ENCODE data around the gene VPS35.
A peak's percentile ranks its signal among the peaks of the same experiment; 100 is the strongest.

VPS35 gene

GRCh38 chr16:46688654-46689364 is at the start of gene VPS35:
Gene VPS35, minus strand, starts transcription at chr16:46689178. Its CDS starts 45 bp downstream, at chr16:46689133.
- Mint-ChIP-seq H3K27me3 (no peaks in the 10 kb centered on the region), H3K9me3 (no peaks in the 10 kb centered on the region), H3K4me1 (peaks cover 53% of the 10 kb centered on the region), H3K4me3 (no peak within 1 kb of the TSS), H3K36me3 (no peaks in the 10 kb centered on the region), H3K27ac (peak within 1 kb of the TSS; percentile 62)

DNA sequence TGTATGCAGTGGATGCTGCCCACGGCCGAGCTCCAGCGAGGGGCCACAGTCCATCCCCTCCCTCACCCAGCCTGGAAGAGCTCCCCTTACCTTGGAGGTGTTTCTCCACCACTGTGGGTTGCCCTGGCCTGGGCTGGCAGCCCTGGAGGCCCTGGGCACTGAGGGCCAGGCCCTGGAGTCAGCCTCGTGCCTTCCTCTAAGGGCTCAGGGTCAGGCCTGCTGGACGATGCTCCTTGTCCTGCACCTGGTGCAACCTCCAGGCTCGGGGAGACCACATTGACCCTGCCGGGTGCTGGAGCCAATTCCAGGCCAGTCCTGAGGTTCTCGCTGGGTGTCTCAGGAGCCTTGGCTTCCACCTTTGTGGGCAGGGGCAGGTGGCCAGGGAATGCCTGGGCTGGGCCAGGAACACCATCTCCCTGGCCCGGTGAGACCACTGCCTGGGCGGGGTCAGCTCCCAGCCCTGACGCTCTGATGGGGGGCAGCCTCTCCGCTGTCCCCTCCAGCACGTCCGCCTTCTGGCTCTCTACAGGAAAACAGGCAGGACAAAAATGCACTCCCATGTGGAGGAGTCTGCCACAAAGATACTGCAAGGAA is 48.7 kb upstream of the VPS35 start:
- Mint-ChIP-seq H3K4me1 (no peaks in the 10 kb centered on the region), H3K36me3 (no peaks in the 10 kb centered on the region), H3K27ac (no peak overlapping the region), H3K27me3 (no peaks in the 10 kb centered on the region), H3K9me3 (no peaks in the 10 kb centered on the region), H3K4me3 (no peak overlapping the region)

DNA sequence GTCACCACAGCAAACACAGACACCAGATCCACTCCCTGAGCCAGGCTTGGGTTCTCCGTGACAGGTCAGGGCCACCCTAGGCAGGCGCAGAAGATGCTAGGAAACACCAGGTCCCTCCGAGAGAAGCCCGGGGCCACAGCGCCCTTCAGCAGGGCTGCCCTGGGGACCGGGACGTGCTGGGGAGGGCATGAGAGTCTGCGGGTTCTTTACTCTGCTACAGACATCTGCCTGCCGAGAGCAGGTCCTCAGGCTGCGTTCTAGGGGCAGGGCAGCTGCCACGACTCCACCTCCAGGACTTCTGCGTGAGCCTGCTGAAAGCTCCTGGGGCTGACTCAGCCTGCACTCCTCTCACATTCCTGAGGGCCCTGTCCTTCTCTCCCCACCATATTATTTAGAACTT is 47.7 kb upstream of the VPS35 start:
- Mint-ChIP-seq H3K4me1 (no peaks in the 10 kb centered on the region), H3K4me3 (no peak overlapping the region), H3K27me3 (no peaks in the 10 kb centered on the region), H3K27ac (no peak overlapping the region), H3K9me3 (no peaks in the 10 kb centered on the region), H3K36me3 (no peaks in the 10 kb centered on the region)

DNA sequence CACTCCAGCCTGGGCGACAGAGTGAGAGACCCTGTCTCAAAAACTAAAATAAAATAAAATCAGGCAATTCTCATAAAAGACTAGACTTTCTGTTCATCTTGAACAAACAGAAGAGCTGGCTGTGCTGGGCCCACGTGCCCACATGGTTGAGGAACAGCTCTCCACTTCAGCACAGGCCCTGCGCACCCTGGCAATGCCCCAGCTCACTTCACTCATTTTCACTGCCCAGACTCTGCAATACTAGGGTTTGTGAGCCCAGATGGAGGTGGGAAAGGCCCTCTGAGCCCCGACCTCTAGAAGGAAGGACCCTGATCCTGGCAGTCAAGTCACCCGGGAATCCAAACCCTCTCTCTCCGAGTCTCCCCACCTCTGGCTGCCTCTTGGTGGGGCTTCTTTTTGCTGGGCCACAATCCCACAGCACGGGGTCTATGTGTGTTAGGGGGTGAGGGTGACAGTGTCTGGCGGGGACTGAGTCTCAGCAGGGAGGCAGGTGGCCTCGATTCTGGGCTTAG is 44.4 kb upstream of the VPS35 start:
- H3K4me3 Mint-ChIP-seq, result no peak overlapping the region
- H3K27me3 Mint-ChIP-seq, result no peaks in the 10 kb centered on the region
- no peak overlapping the region for H3K27ac Mint-ChIP-seq
- no peaks in the 10 kb centered on the region for H3K4me1 Mint-ChIP-seq
- no peaks in the 10 kb centered on the region for H3K9me3 Mint-ChIP-seq
- H3K36me3 Mint-ChIP-seq, result no peaks in the 10 kb centered on the region

DNA sequence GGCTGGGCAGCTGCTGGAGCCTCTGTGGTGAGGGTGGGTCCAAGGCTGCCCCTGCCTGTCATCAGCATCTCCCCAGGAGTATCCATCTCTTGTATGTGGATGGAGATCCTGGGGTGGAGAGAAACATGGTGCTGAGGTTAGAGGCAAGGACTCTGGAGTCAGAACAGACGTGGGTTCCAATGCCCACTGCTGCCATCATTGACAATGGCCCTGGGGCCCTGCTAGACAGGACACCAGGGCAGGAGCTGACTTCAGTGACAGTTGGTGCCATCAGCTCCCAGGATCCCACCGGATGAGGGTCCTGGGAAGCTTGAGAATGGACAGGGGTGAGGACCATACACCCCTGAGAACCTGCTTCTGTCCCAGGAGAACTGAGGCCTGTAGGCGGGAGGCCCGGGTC is 43.6 kb upstream of the VPS35 start:
- Mint-ChIP-seq H3K27me3 (no peaks in the 10 kb centered on the region), H3K27ac (no peak overlapping the region), H3K36me3 (no peaks in the 10 kb centered on the region), H3K4me1 (no peaks in the 10 kb centered on the region), H3K4me3 (no peak overlapping the region), H3K9me3 (no peaks in the 10 kb centered on the region)

GRCh38 chr16:46731691-46732555 is 42.9 kb upstream of the VPS35 start:
- Mint-ChIP-seq H3K27ac (no peak overlapping the region), H3K36me3 (no peaks in the 10 kb centered on the region), H3K4me1 (no peaks in the 10 kb centered on the region), H3K9me3 (no peaks in the 10 kb centered on the region), H3K4me3 (no peak overlapping the region), H3K27me3 (no peaks in the 10 kb centered on the region)

- no peak overlapping the region for H3K27ac Mint-ChIP-seq
- no peaks in the 10 kb centered on the region for H3K4me1 Mint-ChIP-seq
- no peaks in the 10 kb centered on the region for H3K36me3 Mint-ChIP-seq
- H3K4me3 Mint-ChIP-seq, result no peak overlapping the region
- H3K27me3 Mint-ChIP-seq, result no peaks in the 10 kb centered on the region
- no peaks in the 10 kb centered on the region for H3K9me3 Mint-ChIP-seq
Measured at GRCh38 chr16:46730801-46731690, 42.1 kb upstream of the VPS35 start.

GRCh38 chr16:46730126-46730525 is 41.1 kb upstream of the VPS35 start:
- peaks cover 3% of the 10 kb centered on the region for H3K36me3 Mint-ChIP-seq
- H3K27me3 Mint-ChIP-seq, result no peaks in the 10 kb centered on the region
- no peak overlapping the region for H3K4me3 Mint-ChIP-seq

GRCh38 chr16:46729326-46729995 is 40.5 kb upstream of the VPS35 start:
- Mint-ChIP-seq H3K4me1 (no peaks in the 10 kb centered on the region), H3K27ac (no peak overlapping the region), H3K9me3 (no peaks in the 10 kb centered on the region), H3K27me3 (no peaks in the 10 kb centered on the region), H3K36me3 (peaks cover 3% of the 10 kb centered on the region), H3K4me3 (no peak overlapping the region)

More at GRCh38 chr16:46730126-46730525, 41.1 kb upstream of the VPS35 start:
- H3K9me3 Mint-ChIP-seq, result no peaks in the 10 kb centered on the region
- H3K4me1 Mint-ChIP-seq, result no peaks in the 10 kb centered on the region
- H3K27ac Mint-ChIP-seq, result no peak overlapping the region

DNA sequence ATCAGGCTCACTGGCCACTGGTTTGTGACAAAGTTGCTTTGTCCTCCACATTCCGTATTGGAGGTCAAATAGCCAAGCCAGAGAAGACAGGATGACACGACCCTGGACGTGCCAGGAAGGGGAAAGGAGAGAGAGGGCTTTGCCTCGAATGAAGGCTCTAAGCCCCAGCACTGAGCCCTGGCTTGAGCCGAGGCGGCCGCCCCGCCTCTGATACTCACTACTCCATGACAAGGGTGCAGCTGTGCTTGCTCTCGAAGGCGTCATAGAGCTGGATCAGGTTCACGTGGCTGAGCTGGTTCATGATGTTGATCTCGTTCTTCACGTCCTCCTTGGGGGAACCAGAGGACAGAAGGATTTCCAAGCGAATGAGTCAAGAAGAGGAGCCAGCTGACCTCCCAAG is 39.8 kb upstream of the VPS35 start:
- no peaks in the 10 kb centered on the region for H3K4me1 Mint-ChIP-seq
- no peaks in the 10 kb centered on the region for H3K9me3 Mint-ChIP-seq
- H3K27me3 Mint-ChIP-seq, result no peaks in the 10 kb centered on the region
- H3K27ac Mint-ChIP-seq, result no peak overlapping the region
- H3K4me3 Mint-ChIP-seq, result no peak overlapping the region
- H3K36me3 Mint-ChIP-seq, result peaks cover 3% of the 10 kb centered on the region

- Mint-ChIP-seq H3K9me3 (no peaks in the 10 kb centered on the region), H3K36me3 (peaks cover 3% of the 10 kb centered on the region)
Measured at GRCh38 chr16:46727630-46728029, 38.7 kb upstream of the VPS35 start.

DNA sequence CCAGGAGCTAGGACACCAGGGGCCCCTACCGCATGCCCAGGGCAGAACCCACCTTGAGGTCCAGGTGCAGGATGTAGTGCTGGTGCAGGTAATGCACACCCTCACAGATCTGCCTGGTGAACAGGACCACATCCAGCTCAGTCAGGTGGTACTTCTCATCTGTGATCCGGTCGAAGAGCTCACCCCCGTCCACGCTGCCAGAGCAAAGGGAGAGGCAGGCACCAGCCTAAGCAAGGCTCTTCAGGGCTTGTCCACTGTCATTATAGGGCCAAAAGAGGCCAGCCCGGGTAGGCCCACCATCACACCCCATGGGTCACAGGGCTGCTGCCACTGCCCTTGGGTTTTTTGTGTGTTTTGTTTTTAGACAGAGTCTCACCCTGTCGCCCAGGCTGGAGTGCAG is 38.2 kb upstream of the VPS35 start:
- H3K4me3 Mint-ChIP-seq, result no peak overlapping the region

More at GRCh38 chr16:46727630-46728029, 38.7 kb upstream of the VPS35 start:
- no peaks in the 10 kb centered on the region for H3K27me3 Mint-ChIP-seq
- H3K27ac Mint-ChIP-seq, result no peak overlapping the region
- H3K4me1 Mint-ChIP-seq, result no peaks in the 10 kb centered on the region
- no peak overlapping the region for H3K4me3 Mint-ChIP-seq

GRCh38 chr16:46721885-46722284 is 32.9 kb upstream of the VPS35 start:
- H3K36me3 Mint-ChIP-seq, result peaks cover 3% of the 10 kb centered on the region
- H3K27me3 Mint-ChIP-seq, result no peaks in the 10 kb centered on the region
- H3K27ac Mint-ChIP-seq, result no peak overlapping the region
- H3K4me1 Mint-ChIP-seq, result no peaks in the 10 kb centered on the region
- H3K4me3 Mint-ChIP-seq, result no peak overlapping the region
- no peaks in the 10 kb centered on the region for H3K9me3 Mint-ChIP-seq

More for the DNA sequence above, 38.2 kb upstream of the VPS35 start:
- no peak overlapping the region for H3K27ac Mint-ChIP-seq
- no peaks in the 10 kb centered on the region for H3K4me1 Mint-ChIP-seq
- H3K9me3 Mint-ChIP-seq, result no peaks in the 10 kb centered on the region
- peaks cover 3% of the 10 kb centered on the region for H3K36me3 Mint-ChIP-seq
- no peaks in the 10 kb centered on the region for H3K27me3 Mint-ChIP-seq

GRCh38 chr16:46720619-46721018 is 31.6 kb upstream of the VPS35 start:
- Mint-ChIP-seq H3K4me1 (no peaks in the 10 kb centered on the region), H3K27me3 (no peaks in the 10 kb centered on the region), H3K4me3 (no peak overlapping the region), H3K27ac (no peak overlapping the region), H3K36me3 (peaks cover 2% of the 10 kb centered on the region), H3K9me3 (no peaks in the 10 kb centered on the region)

Data from activated naive CD4-positive, alpha-beta T cell treated with anti-CD3 and anti-CD28 coated beads, Interleukin-2, amount 50 U/mL, for 24 hours (primary cell).